Heart right ventricle (tissue), 16 donors: ENCODE measurements around the gene HS1BP3. TPM values are rescaled to one million over a fixed set of nuclear protein-coding genes. Genes with fewer than 3 reads are reported as not detected.

Source experiments
- ATAC-seq, 8 donors: fragments of 200-7000 bp; cut with Tn5 transposase; one replicate each; pipeline ENCODE4 v1.9.1; 2020; ENCODE audit warnings: mild to moderate bottlenecking in 8 of 8, moderate library complexity in 8 of 8, moderate number of reproducible peaks in 1 of 8
- DNase-seq, 2 donors: peaks; one replicate each; pipeline ENCODE4 v3.0.0-alpha.2; 2020
- H3K27ac ChIP-seq, 10 donors: fragments of 200-600 bp; sonication (generic) in 2 of 10; one replicate each; pipeline versions ENCODE4 v1.5.0 to v1.8.0; 2020 to 2022; ENCODE audit warnings: mild to moderate bottlenecking in 3 of 10
- H3K27me3 ChIP-seq, 7 donors: fragments of 200-600 bp; one replicate each; pipeline ENCODE4 v1.8.0; 2021 to 2022; ENCODE audit warnings: mild to moderate bottlenecking in 2 of 7
- H3K36me3 ChIP-seq, 9 donors: fragments of 200-600 bp; sonication (generic) in 1 of 9; one replicate each; pipeline versions ENCODE4 v1.5.0 to v1.8.0; 2020 to 2022; ENCODE audit warnings: mild to moderate bottlenecking in 2 of 9
- H3K4me1 ChIP-seq, 9 donors: fragments of 200-600 bp; sonication (generic) in 1 of 9; one replicate each; pipeline versions ENCODE4 v1.5.0 to v1.8.0; 2020 to 2022; ENCODE audit warnings: mild to moderate bottlenecking in 4 of 9
- H3K4me3 ChIP-seq, 10 donors: fragments of 200-600 bp; sonication (generic) in 2 of 10; one replicate each; pipeline versions ENCODE4 v1.5.0 to v1.8.0; 2020 to 2022; ENCODE audit warnings: mild to moderate bottlenecking in 7 of 10, moderate library complexity in 2 of 10
- H3K9me3 ChIP-seq, 11 donors: fragments of 200-600 bp in 10 of 11; sonication (generic) in 2 of 11; one replicate each; pipeline versions ENCODE4 v1.5.0 to v1.8.0; 2013 to 2022; ENCODE audit warnings: mild to moderate bottlenecking in 2 of 11, control low read depth in 1 of 11, moderate library complexity in 1 of 11
- CTCF ChIP-seq, 9 donors: fragments of 200-600 bp; sonication (generic) in 2 of 9; IDR thresholded peaks; one replicate each; pipeline versions ENCODE4 v1.5.0 to v1.8.0; 2021 to 2022; ENCODE audit warnings: antibody characterized with exemption in 9 of 9, mild to moderate bottlenecking in 5 of 9, moderate library complexity in 1 of 9
- WGBS, 2 donors: extraction: QIAGEN DNeasy Blood & Tissue Kit; methylation state at CpG; one replicate each; pipeline ENCODE4 v1.1.7; 2013; ENCODE audit warnings: inconsistent platforms in 1 of 2; 5-methylcytosine and 5-hydroxymethylcytosine counted together
- intact Hi-C, 10 donors: fragments of 100-400 bp; cut with DNase I; formaldehyde crosslinking; loops; one replicate each; pipeline versions ENCODE4 v1.11.1 to v1.14.2; 2022
- polyA plus RNA-seq, 2 donors: library from polyadenylated mRNA; stranded (reverse); fragments of 200-250 nt; gene quantifications; one replicate each; pipeline ENCODE4 v1.2.3, GENCODE V29; 2013
- total RNA-seq, 10 donors: library from RNA; stranded (reverse); fragmentation: NEBNext Ultra II Directional in 3 of 10; extraction: Animal tissue kit (Norgen Biotek cat#: 25700) in 3 of 10; gene quantifications; one replicate each; pipeline versions ENCODE4 v1.2.1 to v1.2.4, GENCODE V29; 2021 to 2023
- donor health status: Arrhythmogenic right ventricular cardiomyopathy.
- donor health status: ischemic (EF 13 %, LVEDD 7.1; RV severe dilation, severe dysfunction).
- donor health status: healthy with polysubstance abuse.
- donor health status: DM: no; HTN: yes; CAD: no.
- donor health status: DM: no; HTN: no; CAD: no.
- donor health status: ischemic (EF 25% LVEDD 6.9; RV normal size, moderate dysfunction).
- donor health status: ischemic (EF 25% LVEDD 5.7; RV mildly dilated, moderate dysfunction).
- donor health status: healthy.
- donor health status: DM: yes; HTN: yes; CAD: no.
- donor health status: Ischemic cardiomyopathy.
- donor health status: ischemic (EF 35%, LVEDD 5.7; RV mildly dilated, moderate dysfunction).
- donor health status: nonischemic (EF 11% LVEDD 7.7; RV severe dilation, severe dysfunction).
- donor health status: DM: yes; HTN: yes; CAD: no.
- donor health status: PGD.
- donor health status: ischemic (EF 29% LVEDD 5.4; RV normal size, mild dysfunction).
- donor health status: nonischemic (EF 23%, LVEDD 6.1; RV moderate dilation, normal function).

Gene HS1BP3
- total and polyA plus RNA-seq, 12 donors = 11.3 to 26.3 (median 16.5) TPM

GRCh38 chr2:20641123-20641985 lies 9.5 kb downstream of the HS1BP3 start:
- peaks cover 0 to 95% (median 24%) of the 10 kb centered on the region in 9 donors for H3K36me3 ChIP-seq
- 67 to 71% methylated on average over 23 of the region's 23 CpGs for WGBS, 2 donors
- ATAC-seq = peak in 5 of 8 donors; percentile 10 to 65 (median 22)
- DNase-seq = no peak
- TF ChIP-seq CTCF (IDR thresholded peaks at IDR 0.05) = no peak
- H3K4me1 ChIP-seq = peaks cover 6 to 58% (median 38%) of the 10 kb centered on the region in 9 donors
- H3K27ac ChIP-seq = peak overlapping the region in 9 of 10 donors; percentile 0 to 61 (median 37)
- no peaks in the 10 kb centered on the region for H3K9me3 ChIP-seq
- no peaks in the 10 kb centered on the region for H3K27me3 ChIP-seq
- intact Hi-C loops = loop anchor here in 1 of 10 donors (5.0 kb wide), 1 partner anchor 264 kb away; no protein-coding TSS in a partner anchor
- H3K4me3 ChIP-seq = no peak overlapping the region

GRCh38 chr2:20640411-20641122 lies 10.3 kb downstream of the HS1BP3 start:
- Histone ChIP-seq H3K4me3 (no peak overlapping the region), H3K36me3 (peaks cover 0 to 92% (median 24%) of the 10 kb centered on the region in 9 donors), H3K9me3 (no peaks in the 10 kb centered on the region), H3K27me3 (no peaks in the 10 kb centered on the region), H3K27ac (peak overlapping the region in 7 of 10 donors; percentile 16 to 61 (median 50)), H3K4me1 (peaks cover 8 to 66% (median 43%) of the 10 kb centered on the region in 9 donors)
- 66 to 71% methylated on average over 14 of the region's 14 CpGs for whole genome bisulfite sequencing, 2 donors
- no peak for TF ChIP-seq CTCF (IDR thresholded peaks at IDR 0.05)
- peak in 1 of 2 donors; percentile 64 for DNase-seq
- intact Hi-C loops = loop anchor here in 1 of 10 donors (5.0 kb wide), 1 partner anchor 263 kb away; no protein-coding TSS in a partner anchor
- ATAC-seq = no peak

- peaks cover 0 to 88% (median 9%) of the 10 kb centered on the region in 9 donors for H3K36me3 ChIP-seq
- WGBS, 2 donors = 84 to 87% methylated on average over 15 of the region's 15 CpGs
- H3K27me3 ChIP-seq = no peaks in the 10 kb centered on the region
- H3K9me3 ChIP-seq = no peaks in the 10 kb centered on the region
- ATAC-seq (no peak), DNase-seq (no peak)
- H3K27ac ChIP-seq = peak overlapping the region in 6 of 10 donors; percentile 13 to 81 (median 71)
- peaks cover 24 to 83% (median 60%) of the 10 kb centered on the region in 9 donors for H3K4me1 ChIP-seq
- H3K4me3 ChIP-seq = no peak overlapping the region
- no peak for TF ChIP-seq CTCF (IDR thresholded peaks at IDR 0.05)
- intact Hi-C loops = loop anchor here in 3 of 10 donors (5.0 to 10.0 kb wide), 4 partner anchors 37 to 197 kb away; no protein-coding TSS in a partner anchor
These were observed 12.1 kb downstream of the HS1BP3 start for GRCh38 chr2:20638646-20639430.
